Vagina (tissue), 2 donors: ENCODE data around the gene GABRB2.

Experiments used
- POLR2A ChIP-seq, 2 donors: fragments of 450-650 bp; IDR thresholded peaks; one replicate each; pipeline ENCODE4 v1.6.1; 2017; ENCODE audit warnings: antibody characterized with exemption in 2 of 2, mild to moderate bottlenecking in 2 of 2, moderate library complexity in 2 of 2
- POLR2AphosphoS5 ChIP-seq, 2 donors: sonication (generic); formaldehyde crosslinking; IDR thresholded peaks; one replicate each; pipeline ENCODE4 v1.9.0; 2017; ENCODE audit warnings: antibody characterized with exemption in 2 of 2, mild to moderate bottlenecking in 2 of 2, low read depth in 1 of 2; ENCODE audit not compliant: insufficient read depth in 1 of 2

GRCh38 chr5:161314033-161314432 is 232.5 kb downstream of the GABRB2 start:
- TF ChIP-seq POLR2AphosphoS5 (IDR thresholded peaks at IDR 0.05; ENCODE audit: insufficient read depth in 1 of 2, low read depth in 1 of 2) (no peak), POLR2A (IDR thresholded peaks at IDR 0.05) (no peak)
